Activated CD4-positive, alpha-beta T cell treated with anti-CD3 and anti-CD28 coated beads for 36 hours (primary cell): Measurements from ENCODE around the gene PCDHB5. TPM values are rescaled to one million over a fixed set of nuclear protein-coding genes. Genes with fewer than 3 reads are reported as not detected.
"Not testable (repeated sequence)": the region's sequence is repeated elsewhere in the genome, so short reads cannot be mapped to it uniquely, and the experiment has no call there.

ENCODE experiments used
- ATAC-seq: fragments of 200-7000 bp; cut with Tn5 transposase; one replicate; pipeline ENCODE4 v1.10.0; 2021; ENCODE audit warnings: mild to moderate bottlenecking, moderate library complexity
- CTCF ChIA-PET: fragments of 350-600 bp; sonication (Branson Sonifier 250); formaldehyde crosslinking; loops from one replicate; lab custom pipeline; 2021; ENCODE audit warnings: antibody characterized with exemption; lab: Charles Lee
- POLR2A ChIA-PET: fragments of 350-600 bp; sonication (Branson Sonifier 250); formaldehyde crosslinking; loops from one replicate; lab custom pipeline; 2021; ENCODE audit warnings: antibody characterized with exemption, inconsistent platforms; lab: Charles Lee
- DNase-seq: peaks from one replicate; pipeline ENCODE4 v3.0.0-alpha.2; 2020
- H3K27ac Mint-ChIP-seq: one replicate; pipeline ENCODE4 v1.8.0; 2021; ENCODE audit warnings: mixed read lengths
- H3K27me3 Mint-ChIP-seq: one replicate; pipeline ENCODE4 v1.8.0; 2021; ENCODE audit warnings: mixed read lengths
- H3K36me3 Mint-ChIP-seq: one replicate; pipeline ENCODE4 v1.8.0; 2021; ENCODE audit warnings: low read depth, mixed read lengths
- H3K4me1 Mint-ChIP-seq: one replicate; pipeline ENCODE4 v1.8.0; 2021; ENCODE audit warnings: mixed read lengths
- H3K4me3 Mint-ChIP-seq: one replicate; pipeline ENCODE4 v1.8.0; 2021; ENCODE audit warnings: mild to moderate bottlenecking, moderate library complexity, mixed read lengths
- H3K9me3 Mint-ChIP-seq: one replicate; pipeline ENCODE4 v1.8.0; 2021; ENCODE audit warnings: low read depth, mixed read lengths
- intact Hi-C, 2 experiments: fragments of 100-400 bp; cut with DNase I in 1 of 2; cut with micrococcal nuclease in 1 of 2; formaldehyde crosslinking; loops; one replicate each; pipeline versions ENCODE4 v1.14.2 to v1.15.1; 2022 to 2024; cut with DNase I, micrococcal nuclease
- total RNA-seq, 2 experiments: library from RNA; stranded (reverse); gene quantifications; one replicate each; pipeline ENCODE4 v1.2.3, GENCODE V29; 2021

Gene PCDHB5
- total RNA-seq, 2 experiments from 2014 or later, result not detected

DNA sequence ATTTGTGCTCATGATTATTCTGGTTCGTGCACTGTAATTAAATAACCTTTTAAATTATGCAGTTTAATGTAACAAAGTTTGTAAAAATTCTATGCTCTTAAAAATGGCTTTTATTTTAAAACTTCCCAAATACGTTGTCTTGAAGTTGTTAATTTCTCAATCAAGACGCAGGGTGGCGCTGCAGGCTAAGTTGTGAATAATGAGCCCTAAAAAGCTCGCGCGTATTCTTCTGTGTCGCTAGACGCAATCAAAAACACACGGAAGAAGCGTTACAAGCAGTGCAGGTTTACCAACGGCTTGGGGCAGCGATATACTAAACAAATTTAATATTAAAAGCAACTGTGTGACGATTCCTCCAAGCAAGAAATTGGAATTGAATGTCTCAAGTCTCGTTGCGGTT, 13.4 kb upstream of the PCDHB5 start, which contains the start of gene PCDHB4:
Gene PCDHB4 (plus strand): TSS at position 256 of the 400 bp plus-strand sequence. CDS start 181 bp downstream, outside the sequence.
- intact Hi-C loops, result no loop called here

DNA sequence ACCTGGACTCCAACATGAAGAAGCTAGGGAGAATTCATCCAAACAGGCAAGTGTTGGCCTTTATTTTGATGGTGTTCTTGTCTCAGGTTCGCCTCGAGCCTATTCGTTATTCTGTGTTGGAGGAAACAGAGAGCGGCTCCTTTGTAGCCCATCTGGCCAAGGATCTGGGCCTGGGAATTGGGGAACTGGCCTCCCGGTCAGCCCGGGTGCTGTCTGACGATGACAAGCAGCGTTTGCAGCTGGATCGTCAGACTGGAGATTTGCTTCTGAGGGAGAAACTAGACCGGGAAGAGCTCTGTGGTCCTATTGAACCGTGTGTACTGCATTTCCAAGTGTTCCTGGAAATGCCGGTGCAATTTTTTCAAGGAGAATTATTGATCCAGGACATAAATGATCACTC, 13.0 kb upstream of the PCDHB5 start:
- DNase-seq (no peak), ATAC-seq (no peak)
- H3K9me3 Mint-ChIP-seq, result no peaks in the 10 kb centered on the region
- ChIA-PET POLR2A (no interaction called here), CTCF (interaction anchor here (0.6 to 1.2 kb wide), 3 partner anchors 13 to 401 kb away, joined by 3 to 5 read pairs (median 4); partner anchors contain the start of gene PCDHB5)
- no peak overlapping the region for H3K27ac Mint-ChIP-seq
- no peaks in the 10 kb centered on the region for H3K36me3 Mint-ChIP-seq
- H3K27me3 Mint-ChIP-seq, result peaks cover 22% of the 10 kb centered on the region
- H3K4me1 Mint-ChIP-seq, result no peaks in the 10 kb centered on the region
- intact Hi-C loops, result no loop called here
- no peak overlapping the region for H3K4me3 Mint-ChIP-seq

More for the DNA sequence above, 13.4 kb upstream of the PCDHB5 start, which contains the start of gene PCDHB4:
- POLR2A ChIA-PET, result no interaction called here
- DNase-seq, result peak; percentile 51
- Mint-ChIP-seq H3K4me3 (no peak within 1 kb of the TSS), H3K27me3 (peaks cover 21% of the 10 kb centered on the region), H3K36me3 (no peaks in the 10 kb centered on the region), H3K4me1 (no peaks in the 10 kb centered on the region), H3K27ac (no peak within 1 kb of the TSS), H3K9me3 (peaks cover 3% of the 10 kb centered on the region)
- no peak for ATAC-seq
- CTCF ChIA-PET, result interaction anchor here (1.2 kb wide), 1 partner anchor 13 kb away, joined by 4 read pairs; the partner anchor contains the start of gene PCDHB5

GRCh38 chr5:141123396-141124135, 11.4 kb upstream of the PCDHB5 start:
- H3K4me3 Mint-ChIP-seq, H3K9me3 Mint-ChIP-seq, DNase-seq, H3K4me1 Mint-ChIP-seq, H3K27ac Mint-ChIP-seq, POLR2A ChIA-PET, ATAC-seq, CTCF ChIA-PET, intact Hi-C loops, H3K36me3 Mint-ChIP-seq: not testable (repeated sequence)
- peaks cover 26% of the 10 kb centered on the region for H3K27me3 Mint-ChIP-seq

DNA sequence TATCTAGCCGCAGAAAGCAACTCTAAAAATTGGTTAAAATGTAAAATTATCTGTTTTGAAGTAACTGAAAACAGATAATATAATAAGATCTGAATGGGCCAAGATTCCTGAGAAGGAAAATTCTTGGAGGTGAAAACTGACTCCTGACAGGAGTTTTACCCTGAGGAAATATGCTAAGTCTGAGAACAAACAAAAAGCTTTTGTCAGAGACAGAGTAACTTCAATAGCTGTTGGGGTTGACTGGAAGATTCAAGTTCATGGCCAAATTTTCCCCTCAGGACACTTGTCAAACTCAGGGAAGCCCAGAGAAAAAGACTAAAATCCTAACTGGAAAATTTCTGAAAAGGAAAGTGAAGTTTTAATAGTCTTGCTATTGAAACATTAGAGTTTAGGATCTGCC, 7.7 kb upstream of the PCDHB5 start:
- H3K27me3 Mint-ChIP-seq, result peaks cover 25% of the 10 kb centered on the region
- CTCF ChIA-PET, result no interaction called here

DNA sequence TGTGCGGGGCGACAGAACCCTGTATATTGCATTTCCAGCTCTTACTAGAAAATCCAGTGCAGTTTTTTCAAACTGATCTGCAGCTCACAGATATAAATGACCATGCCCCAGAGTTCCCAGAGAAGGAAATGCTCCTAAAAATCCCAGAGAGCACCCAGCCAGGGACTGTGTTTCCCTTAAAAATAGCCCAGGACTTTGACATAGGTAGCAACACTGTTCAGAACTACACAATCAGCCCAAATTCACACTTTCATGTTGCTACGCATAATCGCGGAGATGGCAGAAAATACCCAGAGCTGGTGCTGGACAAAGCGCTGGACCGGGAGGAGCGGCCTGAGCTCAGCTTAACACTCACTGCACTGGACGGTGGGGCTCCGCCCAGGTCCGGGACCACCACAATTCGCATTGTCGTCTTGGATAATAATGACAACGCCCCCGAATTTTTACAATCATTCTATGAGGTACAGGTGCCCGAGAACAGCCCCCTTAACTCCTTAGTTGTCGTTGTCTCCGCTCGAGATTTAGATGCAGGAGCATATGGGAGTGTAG, 786 bp downstream of the PCDHB5 start:
- no peak overlapping the region for H3K4me3 Mint-ChIP-seq
- peaks cover 28% of the 10 kb centered on the region for H3K9me3 Mint-ChIP-seq
- H3K27ac Mint-ChIP-seq, result no peak overlapping the region
- peaks cover 9% of the 10 kb centered on the region for H3K4me1 Mint-ChIP-seq
- no peak for ATAC-seq
- no peak for DNase-seq
- H3K27me3 Mint-ChIP-seq, result peaks cover 29% of the 10 kb centered on the region
- CTCF ChIA-PET, result interaction anchor here (0.6 to 1.1 kb wide), 4 partner anchors 14 to 234 kb away, joined by 3 to 4 read pairs (median 3); partner anchors contain the start of genes PCDHB4 and PCDHGB3
- peaks cover 11% of the 10 kb centered on the region for H3K36me3 Mint-ChIP-seq
- POLR2A ChIA-PET, result no interaction called here
- intact Hi-C loops, result no loop called here

More for the DNA sequence above, 7.7 kb upstream of the PCDHB5 start:
- Mint-ChIP-seq H3K4me3 (no peak overlapping the region), H3K36me3 (no peaks in the 10 kb centered on the region), H3K27ac (no peak overlapping the region), H3K4me1 (no peaks in the 10 kb centered on the region), H3K9me3 (peaks cover 2% of the 10 kb centered on the region)
- DNase-seq (no peak), ATAC-seq (no peak)
- POLR2A ChIA-PET, result no interaction called here
- intact Hi-C loops, result no loop called here

GRCh38 chr5:141137346-141137745, 2.3 kb downstream of the PCDHB5 start:
- ATAC-seq, H3K4me1 Mint-ChIP-seq, CTCF ChIA-PET, H3K4me3 Mint-ChIP-seq, POLR2A ChIA-PET, intact Hi-C loops, H3K27ac Mint-ChIP-seq, DNase-seq: not testable (repeated sequence)
- Mint-ChIP-seq H3K36me3 (peaks cover 11% of the 10 kb centered on the region), H3K9me3 (peaks cover 28% of the 10 kb centered on the region), H3K27me3 (peaks cover 34% of the 10 kb centered on the region)

GRCh38 chr5:141149812-141150211, 14.8 kb downstream of the PCDHB5 start, which contains the start of gene PCDHB6:
PCDHB6 (plus strand) TSS chr5:141150057; CDS start chr5:141150258, 201 bp downstream.
- Mint-ChIP-seq H3K4me1 (peaks cover 4% of the 10 kb centered on the region), H3K4me3 (no peak within 1 kb of the TSS), H3K27ac (no peak within 1 kb of the TSS), H3K36me3 (peaks cover 12% of the 10 kb centered on the region), H3K9me3 (peaks cover 21% of the 10 kb centered on the region), H3K27me3 (peaks cover 41% of the 10 kb centered on the region)
- peak; percentile 34 for DNase-seq
- ChIA-PET CTCF (interaction anchor here (0.7 to 1.3 kb wide), 2 partner anchors 246 to 407 kb away, joined by 3 read pairs; no protein-coding TSS in a partner anchor), POLR2A (no interaction called here)
- ATAC-seq, result no peak
- intact Hi-C loops, result no loop called here

DNA sequence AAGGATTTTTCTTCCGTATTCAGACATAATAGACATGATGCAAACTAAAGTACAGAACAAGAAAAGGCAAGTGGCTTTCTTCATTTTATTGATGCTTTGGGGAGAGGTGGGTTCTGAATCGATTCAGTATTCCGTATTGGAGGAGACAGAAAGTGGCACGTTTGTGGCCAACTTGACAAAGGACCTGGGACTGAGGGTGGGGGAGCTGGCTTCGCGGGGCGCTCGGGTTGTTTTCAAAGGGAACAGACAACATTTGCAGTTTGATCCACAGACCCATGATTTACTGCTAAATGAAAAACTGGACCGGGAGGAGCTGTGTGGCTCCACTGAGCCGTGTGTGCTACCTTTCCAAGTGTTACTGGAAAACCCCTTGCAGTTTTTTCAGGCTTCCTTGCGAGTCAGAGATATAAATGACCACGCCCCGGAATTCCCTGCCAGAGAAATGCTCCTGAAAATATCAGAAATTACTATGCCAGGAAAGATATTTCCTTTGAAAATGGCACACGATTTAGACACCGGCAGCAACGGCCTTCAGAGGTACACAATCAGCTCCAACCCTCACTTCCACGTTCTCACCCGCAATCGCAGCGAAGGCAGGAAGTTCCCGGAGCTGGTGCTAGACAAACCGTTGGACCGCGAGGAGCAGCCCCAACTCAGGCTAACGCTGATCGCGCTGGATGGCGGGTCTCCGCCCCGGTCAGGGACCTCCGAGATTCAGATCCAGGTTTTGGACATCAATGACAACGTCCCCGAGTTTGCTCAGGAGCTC, 15.4 kb downstream of the PCDHB5 start:
- Mint-ChIP-seq H3K36me3 (peaks cover 12% of the 10 kb centered on the region), H3K9me3 (peaks cover 21% of the 10 kb centered on the region), H3K27ac (no peak overlapping the region), H3K4me3 (no peak overlapping the region), H3K4me1 (peaks cover 4% of the 10 kb centered on the region), H3K27me3 (peaks cover 39% of the 10 kb centered on the region)
- ChIA-PET CTCF (interaction anchor here (0.7 to 1.3 kb wide), 3 partner anchors 25 to 407 kb away, joined by 3 read pairs; no protein-coding TSS in a partner anchor), POLR2A (interaction anchor here (0.8 kb wide), 1 partner anchor 305 kb away, joined by 3 read pairs; no protein-coding TSS in a partner anchor)
- no peak for ATAC-seq
- no peak for DNase-seq
- intact Hi-C loops, result no loop called here

GRCh38 chr5:141150993-141151325, 16.0 kb downstream of the PCDHB5 start:
- H3K4me1 Mint-ChIP-seq, result peaks cover 4% of the 10 kb centered on the region
- peaks cover 12% of the 10 kb centered on the region for H3K36me3 Mint-ChIP-seq
- no peak overlapping the region for H3K27ac Mint-ChIP-seq
- ChIA-PET CTCF (interaction anchor here (0.8 kb wide), 1 partner anchor 26 kb away, joined by 3 read pairs; no protein-coding TSS in a partner anchor), POLR2A (interaction anchor here (0.8 kb wide), 1 partner anchor 305 kb away, joined by 3 read pairs; no protein-coding TSS in a partner anchor)
- ATAC-seq, result no peak
- H3K4me3 Mint-ChIP-seq, result no peak overlapping the region
- H3K9me3 Mint-ChIP-seq, result peaks cover 21% of the 10 kb centered on the region
- peaks cover 43% of the 10 kb centered on the region for H3K27me3 Mint-ChIP-seq
- intact Hi-C loops, result no loop called here
- DNase-seq, result no peak

- H3K4me1 Mint-ChIP-seq, DNase-seq, H3K4me3 Mint-ChIP-seq, CTCF ChIA-PET, ATAC-seq, H3K27ac Mint-ChIP-seq, intact Hi-C loops, POLR2A ChIA-PET: not testable (repeated sequence)
- Mint-ChIP-seq H3K9me3 (peaks cover 21% of the 10 kb centered on the region), H3K36me3 (peaks cover 17% of the 10 kb centered on the region), H3K27me3 (peaks cover 48% of the 10 kb centered on the region)
Measured at GRCh38 chr5:141151632-141152031, 16.6 kb downstream of the PCDHB5 start.

DNA sequence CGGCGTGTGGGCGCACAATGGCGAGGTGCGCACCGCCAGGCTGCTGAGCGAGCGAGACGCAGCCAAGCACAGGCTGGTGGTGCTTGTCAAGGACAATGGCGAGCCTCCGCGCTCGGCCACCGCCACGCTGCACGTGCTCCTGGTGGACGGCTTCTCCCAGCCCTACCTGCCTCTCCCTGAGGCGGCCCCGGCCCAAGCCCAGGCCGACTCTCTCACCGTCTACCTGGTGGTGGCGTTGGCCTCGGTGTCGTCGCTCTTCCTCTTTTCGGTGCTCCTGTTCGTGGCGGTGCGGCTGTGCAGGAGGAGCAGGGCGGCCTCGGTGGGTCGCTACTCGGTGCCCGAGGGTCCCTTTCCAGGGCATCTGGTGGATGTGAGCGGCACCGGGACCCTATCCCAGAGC, 17.1 kb downstream of the PCDHB5 start:
- H3K36me3 Mint-ChIP-seq, result peaks cover 18% of the 10 kb centered on the region
- H3K9me3 Mint-ChIP-seq, result peaks cover 21% of the 10 kb centered on the region
- DNase-seq, POLR2A ChIA-PET, ATAC-seq, H3K27ac Mint-ChIP-seq, H3K4me3 Mint-ChIP-seq, H3K4me1 Mint-ChIP-seq, intact Hi-C loops: not testable (repeated sequence)
- CTCF ChIA-PET, result interaction anchor here (0.7 kb wide), 1 partner anchor 390 kb away, joined by 3 read pairs; no protein-coding TSS in a partner anchor
- peaks cover 53% of the 10 kb centered on the region for H3K27me3 Mint-ChIP-seq
